CD8-positive, alpha-beta memory T cell (primary cell): ENCODE measurements around the gene PTPN4. TPM values are rescaled to one million over a fixed set of nuclear protein-coding genes. Genes with fewer than 3 reads are reported as not detected.
A peak's percentile ranks its signal among the peaks of the same experiment; 100 is the strongest.

Experiments used
- CTCF ChIA-PET: fragments of 350-600 bp; sonication (Branson Sonifier 250); formaldehyde crosslinking; loops from one replicate; lab custom pipeline; 2021; ENCODE audit warnings: antibody characterized with exemption; lab: Charles Lee
- POLR2A ChIA-PET: fragments of 350-600 bp; sonication (Branson Sonifier 250); formaldehyde crosslinking; loops from one replicate; lab custom pipeline; 2021; ENCODE audit warnings: antibody characterized with exemption; lab: Charles Lee
- DNase-seq, 5 donors: peaks; one replicate each; pipeline versions ENCODE4 v3.0.0 to v3.0.0-alpha.2; 2020 to 2022; ENCODE audit warnings: mixed read lengths in 1 of 5
- H3K27ac ChIP-seq: one replicate; pipeline ENCODE4 v1.7.0; 2013; ENCODE audit warnings: low read depth, mild to moderate bottlenecking, low read length, moderate library complexity
- H3K27me3 ChIP-seq: 2 replicates; pipeline ENCODE4 v1.7.0; 2013; ENCODE audit warnings: low read length, mild to moderate bottlenecking; ENCODE audit not compliant: insufficient read depth, poor library complexity, severe bottlenecking
- H3K36me3 ChIP-seq: 2 replicates; pipeline ENCODE4 v1.7.0; 2013; ENCODE audit warnings: mild to moderate bottlenecking, low read length, moderate library complexity; ENCODE audit not compliant: insufficient read depth
- H3K4me1 ChIP-seq: 2 replicates; pipeline ENCODE4 v1.7.0; 2013; ENCODE audit warnings: mild to moderate bottlenecking, low read length, moderate library complexity; ENCODE audit not compliant: insufficient read depth
- H3K4me3 ChIP-seq: 2 replicates; pipeline ENCODE4 v1.7.0; 2013; ENCODE audit warnings: mild to moderate bottlenecking, low read length
- H3K9me3 ChIP-seq: 2 replicates; pipeline ENCODE4 v1.7.0; 2013; ENCODE audit warnings: mild to moderate bottlenecking, low read length
- H3K27ac Mint-ChIP-seq, 8 donors: one replicate each; pipeline ENCODE4 v1.8.0; 2020 to 2021; ENCODE audit warnings: mixed read lengths in 8 of 8, mild to moderate bottlenecking in 6 of 8, inconsistent platforms in 3 of 8, moderate library complexity in 3 of 8
- H3K27me3 Mint-ChIP-seq, 2 donors: one replicate each; pipeline ENCODE4 v1.8.0; 2020 to 2021; ENCODE audit warnings: mixed read lengths in 2 of 2, mild to moderate bottlenecking in 1 of 2, moderate library complexity in 1 of 2
- H3K36me3 Mint-ChIP-seq, 3 donors: one replicate each; pipeline ENCODE4 v1.8.0; 2020 to 2021; ENCODE audit warnings: mixed read lengths in 3 of 3, inconsistent platforms in 1 of 3, mild to moderate bottlenecking in 1 of 3
- H3K4me1 Mint-ChIP-seq, 3 donors: one replicate each; pipeline ENCODE4 v1.8.0; 2020 to 2021; ENCODE audit warnings: mixed read lengths in 3 of 3, inconsistent platforms in 1 of 3, mild to moderate bottlenecking in 1 of 3
- H3K4me3 Mint-ChIP-seq, 7 donors: one replicate each; pipeline ENCODE4 v1.8.0; 2020 to 2021; ENCODE audit warnings: mixed read lengths in 7 of 7, mild to moderate bottlenecking in 6 of 7, moderate library complexity in 4 of 7, inconsistent platforms in 2 of 7
- H3K9me3 Mint-ChIP-seq, 5 donors: one replicate each; pipeline ENCODE4 v1.8.0; 2020 to 2022; ENCODE audit warnings: mixed read lengths in 5 of 5, mild to moderate bottlenecking in 3 of 5, moderate library complexity in 2 of 5, inconsistent platforms in 1 of 5
- polyA plus RNA-seq: library from polyadenylated mRNA; unstranded; fragments of 300-500 nt; fragmentation: Illumina TruSeq; gene quantifications from one replicate; pipeline ENCODE4 v1.2.3, GENCODE V29; 2021
- total RNA-seq, 2 experiments: library from RNA; stranded (reverse); gene quantifications; one replicate each; pipeline ENCODE4 v1.2.3, GENCODE V29; 2021

Gene PTPN4
- total and polyA plus RNA-seq, 3 experiments from 2014 or later = 29.0 to 161 (median 34.2) TPM

GRCh38 chr2:119769645-119770044, 9.9 kb downstream of the PTPN4 start:
- ChIA-PET POLR2A (interaction anchor here (1.0 to 1.3 kb wide), 2 partner anchors 9 to 10 kb away, joined by 3 to 6 read pairs; partner anchors contain the start of gene PTPN4), CTCF (interaction anchor here (1.1 kb wide), 2 partner anchors 11 to 160 kb away, joined by 3 read pairs; no protein-coding TSS in a partner anchor)
- H3K4me1 ChIP-seq = peaks cover 58% of the 10 kb centered on the region
- Mint-ChIP-seq H3K36me3 (peaks cover 0 to 6% (median 0%) of the 10 kb centered on the region in 3 donors), H3K4me3 (no peak overlapping the region), H3K27me3 (no peaks in the 10 kb centered on the region), H3K27ac (no peak overlapping the region), H3K9me3 (no peaks in the 10 kb centered on the region), H3K4me1 (peaks cover 38 to 50% (median 49%) of the 10 kb centered on the region in 3 donors)
- DNase-seq = no peak
- no peak overlapping the region for H3K4me3 ChIP-seq
- H3K9me3 ChIP-seq = no peaks in the 10 kb centered on the region
- no peaks in the 10 kb centered on the region for H3K27me3 ChIP-seq
- no peak overlapping the region for H3K27ac ChIP-seq
- no peaks in the 10 kb centered on the region for H3K36me3 ChIP-seq

GRCh38 chr2:119771331-119771730, 11.6 kb downstream of the PTPN4 start:
- H3K4me3 Mint-ChIP-seq = peak overlapping the region in 3 of 7 donors; percentile 0 to 37 (median 26)
- DNase-seq = no peak
- ChIA-PET CTCF (no interaction called here), POLR2A (no interaction called here)
- H3K27ac ChIP-seq = no peak overlapping the region
- H3K27me3 Mint-ChIP-seq = no peaks in the 10 kb centered on the region
- H3K9me3 Mint-ChIP-seq = no peaks in the 10 kb centered on the region
- H3K27me3 ChIP-seq = no peaks in the 10 kb centered on the region
- H3K4me3 ChIP-seq = no peak overlapping the region
- H3K27ac Mint-ChIP-seq = peak overlapping the region in 3 of 8 donors; percentile 13 to 45 (median 44)
- peaks cover 36 to 46% (median 45%) of the 10 kb centered on the region in 3 donors for H3K4me1 Mint-ChIP-seq
- no peaks in the 10 kb centered on the region for H3K36me3 ChIP-seq
- peaks cover 0 to 4% (median 4%) of the 10 kb centered on the region in 3 donors for H3K36me3 Mint-ChIP-seq
- peaks cover 48% of the 10 kb centered on the region for H3K4me1 ChIP-seq
- H3K9me3 ChIP-seq = no peaks in the 10 kb centered on the region

GRCh38 chr2:119772128-119772527, 12.4 kb downstream of the PTPN4 start:
- Histone ChIP-seq H3K27me3 (no peaks in the 10 kb centered on the region), H3K4me1 (peaks cover 43% of the 10 kb centered on the region)
- POLR2A ChIA-PET = no interaction called here

GRCh38 chr2:119772767-119773166, 13.0 kb downstream of the PTPN4 start:
- CTCF ChIA-PET = interaction anchor here (0.9 kb wide), 1 partner anchor 70 kb away, joined by 3 read pairs; no protein-coding TSS in a partner anchor
- POLR2A ChIA-PET = no interaction called here
- peaks cover 42 to 55% (median 51%) of the 10 kb centered on the region in 3 donors for H3K4me1 Mint-ChIP-seq
- H3K27me3 Mint-ChIP-seq = no peaks in the 10 kb centered on the region
- H3K4me3 Mint-ChIP-seq = no peak overlapping the region
- no peak overlapping the region for H3K27ac ChIP-seq
- H3K36me3 ChIP-seq = no peaks in the 10 kb centered on the region
- H3K9me3 ChIP-seq = no peaks in the 10 kb centered on the region
- DNase-seq = peak in 1 of 5 donors; percentile 34
- no peaks in the 10 kb centered on the region for H3K27me3 ChIP-seq
- no peaks in the 10 kb centered on the region for H3K9me3 Mint-ChIP-seq
- H3K27ac Mint-ChIP-seq = peak overlapping the region in 2 of 8 donors; percentile 12 to 52
- H3K4me1 ChIP-seq = peaks cover 43% of the 10 kb centered on the region
- H3K4me3 ChIP-seq = no peak overlapping the region
- H3K36me3 Mint-ChIP-seq = peaks cover 0 to 10% (median 7%) of the 10 kb centered on the region in 3 donors

More at GRCh38 chr2:119772128-119772527, 12.4 kb downstream of the PTPN4 start:
- H3K27ac ChIP-seq = no peak overlapping the region
- H3K36me3 ChIP-seq = no peaks in the 10 kb centered on the region
- Mint-ChIP-seq H3K4me1 (peaks cover 39 to 49% (median 49%) of the 10 kb centered on the region in 3 donors), H3K27ac (no peak overlapping the region), H3K9me3 (no peaks in the 10 kb centered on the region), H3K36me3 (peaks cover 0 to 8% (median 7%) of the 10 kb centered on the region in 3 donors), H3K27me3 (no peaks in the 10 kb centered on the region), H3K4me3 (no peak overlapping the region)
- no peaks in the 10 kb centered on the region for H3K9me3 ChIP-seq
- DNase-seq = no peak
- CTCF ChIA-PET = no interaction called here
- no peak overlapping the region for H3K4me3 ChIP-seq

GRCh38 chr2:119774026-119774425, 14.3 kb downstream of the PTPN4 start:
- Mint-ChIP-seq H3K27ac (peak overlapping the region in 1 of 8 donors; percentile 82), H3K36me3 (peaks cover 0 to 10% (median 7%) of the 10 kb centered on the region in 3 donors), H3K4me3 (no peak overlapping the region), H3K27me3 (no peaks in the 10 kb centered on the region), H3K4me1 (peaks cover 51 to 66% (median 64%) of the 10 kb centered on the region in 3 donors), H3K9me3 (no peaks in the 10 kb centered on the region)
- DNase-seq = no peak
- Histone ChIP-seq H3K27ac (no peak overlapping the region), H3K4me3 (no peak overlapping the region), H3K9me3 (no peaks in the 10 kb centered on the region), H3K36me3 (no peaks in the 10 kb centered on the region), H3K27me3 (no peaks in the 10 kb centered on the region), H3K4me1 (peaks cover 37% of the 10 kb centered on the region)
- ChIA-PET POLR2A (no interaction called here), CTCF (no interaction called here)

GRCh38 chr2:119775102-119775501, 15.4 kb downstream of the PTPN4 start:
- peak overlapping the region in 1 of 8 donors; percentile 12 for H3K27ac Mint-ChIP-seq
- H3K4me3 Mint-ChIP-seq = peak overlapping the region in 1 of 7 donors; percentile 9
- H3K9me3 ChIP-seq = no peaks in the 10 kb centered on the region
- H3K36me3 ChIP-seq = no peaks in the 10 kb centered on the region
- no peaks in the 10 kb centered on the region for H3K27me3 ChIP-seq
- H3K4me1 ChIP-seq = peaks cover 27% of the 10 kb centered on the region
- peaks cover 0 to 10% (median 8%) of the 10 kb centered on the region in 3 donors for H3K36me3 Mint-ChIP-seq
- CTCF ChIA-PET = no interaction called here
- H3K4me1 Mint-ChIP-seq = peaks cover 57 to 74% (median 69%) of the 10 kb centered on the region in 3 donors
- H3K9me3 Mint-ChIP-seq = no peaks in the 10 kb centered on the region
- POLR2A ChIA-PET = no interaction called here
- H3K4me3 ChIP-seq = no peak overlapping the region
- no peaks in the 10 kb centered on the region for H3K27me3 Mint-ChIP-seq
- H3K27ac ChIP-seq = no peak overlapping the region
- no peak for DNase-seq

- ChIA-PET CTCF (no interaction called here), POLR2A (interaction anchor here (1.2 kb wide), 1 partner anchor 23 kb away, joined by 4 read pairs; the partner anchor contains the start of gene PTPN4)
- H3K36me3 Mint-ChIP-seq = peaks cover 0 to 2% (median 0%) of the 10 kb centered on the region in 3 donors
- Histone ChIP-seq H3K27me3 (no peaks in the 10 kb centered on the region), H3K9me3 (no peaks in the 10 kb centered on the region), H3K4me1 (peaks cover 15% of the 10 kb centered on the region), H3K27ac (no peak overlapping the region), H3K4me3 (no peak overlapping the region), H3K36me3 (no peaks in the 10 kb centered on the region)
- H3K27me3 Mint-ChIP-seq = no peaks in the 10 kb centered on the region
- no peaks in the 10 kb centered on the region for H3K9me3 Mint-ChIP-seq
- no peak overlapping the region for H3K4me3 Mint-ChIP-seq
- H3K27ac Mint-ChIP-seq = peak overlapping the region in 2 of 8 donors; percentile 3 to 26
- H3K4me1 Mint-ChIP-seq = peaks cover 56 to 77% (median 75%) of the 10 kb centered on the region in 3 donors
- DNase-seq = no peak
Measured at GRCh38 chr2:119782308-119783027, 22.7 kb downstream of the PTPN4 start.

- Mint-ChIP-seq H3K27me3 (no peaks in the 10 kb centered on the region), H3K4me3 (no peak overlapping the region), H3K4me1 (peaks cover 50 to 71% (median 59%) of the 10 kb centered on the region in 3 donors), H3K27ac (no peak overlapping the region), H3K9me3 (peaks cover 4 to 7% (median 5%) of the 10 kb centered on the region in 5 donors), H3K36me3 (peaks cover 5 to 12% (median 10%) of the 10 kb centered on the region in 3 donors)
- H3K4me1 ChIP-seq = peaks cover 15% of the 10 kb centered on the region
- no peaks in the 10 kb centered on the region for H3K36me3 ChIP-seq
- H3K9me3 ChIP-seq = no peaks in the 10 kb centered on the region
- CTCF ChIA-PET = interaction anchor here (0.7 kb wide), 1 partner anchor 10 kb away, joined by 3 read pairs; no protein-coding TSS in a partner anchor
- no peak for DNase-seq
- POLR2A ChIA-PET = no interaction called here
- no peaks in the 10 kb centered on the region for H3K27me3 ChIP-seq
- no peak overlapping the region for H3K4me3 ChIP-seq
- no peak overlapping the region for H3K27ac ChIP-seq
Measured at GRCh38 chr2:119784876-119785275, 25.2 kb downstream of the PTPN4 start.
